Keratinocyte (primary cell): ENCODE results near the gene ADCY5. TPM values are rescaled to one million over a fixed set of nuclear protein-coding genes. Genes with fewer than 3 reads are reported as not detected.

ENCODE experiments used
- DNase-seq: peaks from one replicate; pipeline ENCODE4 v3.0.0-alpha.2; 2011; ENCODE audit warnings: low read depth, missing footprints, low spot score
- FAIRE-seq: peaks from 2 replicates; lab custom pipeline; 2011; peaks lifted over from hg19 to GRCh38; lab: Jason Lieb, UNC
- H2AFZ ChIP-seq: 2 replicates; pipeline ENCODE4 v1.6.0; 2012; ENCODE audit warnings: low read length, control low read depth, inconsistent platforms; ENCODE audit not compliant: control insufficient read depth
- H3K27ac ChIP-seq: 2 replicates; pipeline ENCODE4 v1.5.1; 2011; ENCODE audit warnings: low read length; ENCODE audit not compliant: control insufficient read depth, insufficient read depth
- H3K27me3 ChIP-seq: 3 replicates; pipeline ENCODE4 v1.6.0; 2011; ENCODE audit warnings: low read length; ENCODE audit not compliant: control insufficient read depth, insufficient read depth; ENCODE audit errors: extremely low read depth
- H3K36me3 ChIP-seq, 2 experiments: 2 replicates in 1 of 2; 3 replicates in 1 of 2; pipeline ENCODE4 v1.5.1; 2011; ENCODE audit warnings: low read length in 2 of 2, mild to moderate bottlenecking in 1 of 2; ENCODE audit not compliant: control insufficient read depth in 2 of 2, insufficient read depth in 2 of 2; ENCODE audit errors: extremely low read depth in 1 of 2
- H3K4me1 ChIP-seq: 3 replicates; pipeline ENCODE4 v1.5.1; 2011; ENCODE audit warnings: low read length; ENCODE audit not compliant: control insufficient read depth, insufficient read depth; ENCODE audit errors: extremely low read depth
- H3K4me2 ChIP-seq: 3 replicates; pipeline ENCODE4 v1.6.0; 2011; ENCODE audit warnings: low read depth, low read length; ENCODE audit not compliant: control insufficient read depth, insufficient read depth; ENCODE audit errors: extremely low read depth
- H3K4me3 ChIP-seq, 3 experiments: fragments of 200-600 bp in 1 of 3; sonication (generic) in 1 of 3; 2 replicates in 2 of 3; 3 replicates in 1 of 3; pipeline ENCODE4 v1.5.1; 2011 to 2016; ENCODE audit warnings: low read length in 3 of 3, mild to moderate bottlenecking in 3 of 3, control low read depth in 2 of 3, inconsistent platforms in 1 of 3, low read depth in 1 of 3, mixed read lengths in 1 of 3, mixed run types in 1 of 3, moderate library complexity in 1 of 3; ENCODE audit not compliant: control insufficient read depth in 2 of 3, insufficient read depth in 2 of 3; ENCODE audit errors: extremely low read depth in 1 of 3
- H3K79me2 ChIP-seq: 2 replicates; pipeline ENCODE4 v1.6.0; 2012; ENCODE audit warnings: low read length; ENCODE audit not compliant: control insufficient read depth, insufficient read depth
- H3K9ac ChIP-seq: 3 replicates; pipeline ENCODE4 v1.6.0; 2011; ENCODE audit warnings: low read length; ENCODE audit not compliant: control insufficient read depth, insufficient read depth; ENCODE audit errors: extremely low read depth
- H3K9me1 ChIP-seq: 3 replicates; pipeline ENCODE4 v1.6.0; 2011; ENCODE audit warnings: low read length; ENCODE audit not compliant: control insufficient read depth, insufficient read depth; ENCODE audit errors: extremely low read depth
- H3K9me3 ChIP-seq: 2 replicates; pipeline ENCODE4 v1.5.1; 2012; ENCODE audit warnings: low read depth, low read length; ENCODE audit not compliant: control insufficient read depth
- H4K20me1 ChIP-seq: 3 replicates; pipeline ENCODE4 v1.6.0; 2011; ENCODE audit warnings: low read length; ENCODE audit not compliant: control insufficient read depth, insufficient read depth; ENCODE audit errors: extremely low read depth
- EZH2 ChIP-seq: IDR thresholded peaks from one replicate; pipeline ENCODE4 v1.6.1; 2012; ENCODE audit warnings: inconsistent platforms, mild to moderate bottlenecking, low read length, moderate library complexity
- dilution Hi-C: fragments of 300-500 bp; cut with MboI; formaldehyde crosslinking; loops from one replicate; pipeline ENCODE4 v1.7.0; 2020; ENCODE audit warnings: low sequenced_read_pairs; ENCODE audit not compliant: extremely low pct_ligation_motif_present
- polyA plus RNA-seq, 5 experiments: library from polyadenylated mRNA; depleted of rRNA in 3 of 5; stranded (reverse) in 3 of 5; stranded (forward) in 1 of 5; unstranded in 1 of 5; fragments of >200 nt; gene quantifications; 1 replicate in 1 of 5; 2 replicates in 3 of 5; 3 replicates in 1 of 5; pipeline versions ENCODE4 v1.2.1 to v1.2.3, GENCODE V29; 2011 to 2012; ENCODE audit warnings: missing spikeins in 2 of 5, low read depth in 1 of 5, low replicate concordance in 1 of 5
- TF ChIP-seq, protein P1 (sequence below), 3 experiments: IDR thresholded peaks in 1 of 3; conservative IDR thresholded peaks in 1 of 3; optimal IDR thresholded peaks in 1 of 3; 2 replicates in 2 of 3; 3 replicates in 1 of 3; pipeline versions ENCODE3 to v1.5.1; 2011; ENCODE audit warnings: low read length in 3 of 3, mild to moderate bottlenecking in 3 of 3, moderate library complexity in 2 of 3, control low read depth in 1 of 3, inconsistent platforms in 1 of 3; ENCODE audit not compliant: insufficient read depth in 2 of 3; ENCODE audit errors: extremely low read depth in 1 of 3

ADCY5 gene
- polyA plus RNA-seq, 1 donor (not counting 4 experiments of a cell fraction or from before 2014, with no cell fraction given) = not detected

GRCh38 chr3:123344175-123344906, 104.5 kb downstream of the ADCY5 start:
- Histone ChIP-seq H3K4me3 (no peak overlapping the region), H3K27ac (no peak overlapping the region), H3K36me3 (no peaks in the 10 kb centered on the region), H3K79me2 (no peaks in the 10 kb centered on the region), H2AFZ (no peak overlapping the region), H3K4me1 (no peaks in the 10 kb centered on the region), H3K9me1 (no peaks in the 10 kb centered on the region), H3K9me3 (no peaks in the 10 kb centered on the region), H3K27me3 (peaks cover 30% of the 10 kb centered on the region), H4K20me1 (no peaks in the 10 kb centered on the region), H3K4me2 (no peak overlapping the region), H3K9ac (no peak overlapping the region)
- DNase-seq (no peak), FAIRE-seq (no peak)
- dilution Hi-C loops = no loop called here
- no peak for TF ChIP-seq EZH2
- TF ChIP-seq, protein P1, sequence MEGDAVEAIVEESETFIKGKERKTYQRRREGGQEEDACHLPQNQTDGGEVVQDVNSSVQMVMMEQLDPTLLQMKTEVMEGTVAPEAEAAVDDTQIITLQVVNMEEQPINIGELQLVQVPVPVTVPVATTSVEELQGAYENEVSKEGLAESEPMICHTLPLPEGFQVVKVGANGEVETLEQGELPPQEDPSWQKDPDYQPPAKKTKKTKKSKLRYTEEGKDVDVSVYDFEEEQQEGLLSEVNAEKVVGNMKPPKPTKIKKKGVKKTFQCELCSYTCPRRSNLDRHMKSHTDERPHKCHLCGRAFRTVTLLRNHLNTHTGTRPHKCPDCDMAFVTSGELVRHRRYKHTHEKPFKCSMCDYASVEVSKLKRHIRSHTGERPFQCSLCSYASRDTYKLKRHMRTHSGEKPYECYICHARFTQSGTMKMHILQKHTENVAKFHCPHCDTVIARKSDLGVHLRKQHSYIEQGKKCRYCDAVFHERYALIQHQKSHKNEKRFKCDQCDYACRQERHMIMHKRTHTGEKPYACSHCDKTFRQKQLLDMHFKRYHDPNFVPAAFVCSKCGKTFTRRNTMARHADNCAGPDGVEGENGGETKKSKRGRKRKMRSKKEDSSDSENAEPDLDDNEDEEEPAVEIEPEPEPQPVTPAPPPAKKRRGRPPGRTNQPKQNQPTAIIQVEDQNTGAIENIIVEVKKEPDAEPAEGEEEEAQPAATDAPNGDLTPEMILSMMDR (optimal IDR thresholded peaks at IDR 0.05 in 1 of 3, IDR thresholded peaks at IDR 0.05 in 1 of 3, conservative IDR thresholded peaks at IDR 0.05 in 1 of 3; ENCODE audit: extremely low read depth in 1 of 3, insufficient read depth in 2 of 3, low read length in 3 of 3) = no peak

GRCh38 chr3:123343296-123344174, 105.4 kb downstream of the ADCY5 start:
- H3K27ac ChIP-seq = no peak overlapping the region

More at GRCh38 chr3:123343296-123344174, 105.4 kb downstream of the ADCY5 start:
- Histone ChIP-seq H3K36me3 (no peaks in the 10 kb centered on the region), H4K20me1 (no peaks in the 10 kb centered on the region), H3K4me1 (no peaks in the 10 kb centered on the region), H2AFZ (no peak overlapping the region), H3K4me3 (no peak overlapping the region), H3K9me1 (no peaks in the 10 kb centered on the region), H3K4me2 (no peak overlapping the region), H3K9me3 (no peaks in the 10 kb centered on the region), H3K79me2 (no peaks in the 10 kb centered on the region), H3K9ac (no peak overlapping the region), H3K27me3 (peaks cover 29% of the 10 kb centered on the region)
- no peak for TF ChIP-seq EZH2
- TF ChIP-seq, protein P1 (optimal IDR thresholded peaks at IDR 0.05 in 1 of 3, IDR thresholded peaks at IDR 0.05 in 1 of 3, conservative IDR thresholded peaks at IDR 0.05 in 1 of 3; ENCODE audit: extremely low read depth in 1 of 3, insufficient read depth in 2 of 3, low read length in 3 of 3) = no peak
- no peak for DNase-seq
- FAIRE-seq = no peak
- dilution Hi-C loops = no loop called here
